OCI-M1 (cell line): Measurements from ENCODE around the gene BAZ1B.
A peak's percentile ranks its signal among the peaks of the same experiment; 100 is the strongest.
"Not testable (repeated sequence)": the region's sequence is repeated elsewhere in the genome, so short reads cannot be mapped to it uniquely, and the experiment has no call there.

Experiments used
- DNase-seq: peaks from one replicate; lab custom pipeline; 2025; lab: John Stamatoyannopoulos, UW

Gene BAZ1B

GRCh38 chr7:73442903-73443500 lies 79.1 kb downstream of the BAZ1B start:
- no peak for DNase-seq

GRCh38 chr7:73442222-73442902 lies 79.7 kb downstream of the BAZ1B start:
- DNase-seq, result no peak

DNA sequence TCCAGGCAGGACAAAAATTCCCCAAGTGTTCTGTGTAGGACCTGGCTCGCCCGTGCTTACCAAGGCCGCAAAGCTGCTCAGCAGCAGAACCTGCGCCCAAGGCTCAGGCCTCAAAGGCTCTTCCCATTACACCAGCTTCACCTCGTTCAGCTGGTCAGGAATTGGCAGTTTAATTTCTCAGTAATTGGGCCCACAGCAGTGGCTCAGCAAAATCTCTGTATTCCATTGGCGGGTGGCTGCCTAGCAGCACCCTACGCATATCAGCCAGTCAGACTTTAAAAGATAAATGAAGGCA lies 82.7 kb downstream of the BAZ1B start:
- peak; percentile 42 for DNase-seq

DNA sequence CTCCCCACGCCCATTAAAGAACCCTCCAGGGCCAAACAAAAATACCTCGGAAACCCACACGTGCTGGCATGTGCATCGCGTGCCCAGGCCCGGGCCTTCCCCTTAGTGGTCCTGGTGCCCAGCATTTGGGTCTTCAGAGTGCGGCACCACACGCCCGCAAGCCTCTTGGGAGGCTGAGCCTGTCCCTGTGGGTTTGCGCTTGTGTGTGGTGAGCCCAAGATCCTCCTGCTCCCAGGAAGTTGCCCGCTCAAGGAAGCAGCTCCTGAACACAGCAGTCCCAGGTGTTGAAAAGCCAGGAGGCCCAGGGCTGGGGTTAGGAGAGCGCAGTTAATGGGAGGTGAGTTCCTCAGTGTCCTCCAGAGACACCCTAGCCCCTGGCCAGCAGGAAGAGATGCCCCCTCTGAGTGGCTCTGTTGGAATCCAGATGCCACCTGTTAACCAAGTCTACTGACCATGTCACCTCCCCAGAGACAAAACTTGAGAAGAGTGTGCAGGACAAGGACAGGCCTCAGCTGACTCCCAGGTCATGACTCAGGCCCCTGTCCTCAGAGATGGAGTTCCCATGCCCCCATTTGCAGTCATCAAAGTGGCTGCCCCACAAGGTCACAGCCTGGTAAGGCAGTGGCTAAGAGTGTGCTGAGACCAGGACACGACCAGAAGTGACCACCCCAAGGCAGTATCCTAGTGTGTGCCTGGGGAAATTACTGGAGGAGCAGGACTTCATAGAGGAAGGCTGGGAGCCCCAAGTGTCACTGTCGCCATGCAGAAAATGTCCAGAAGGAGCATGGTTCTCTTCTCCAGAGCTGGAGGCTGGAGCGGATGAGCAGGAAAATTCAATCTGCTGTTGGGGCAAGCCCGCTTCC lies 83.3 kb downstream of the BAZ1B start:
- DNase-seq, result peak; percentile 42

GRCh38 chr7:73437621-73438416 lies 84.3 kb downstream of the BAZ1B start:
- no peak for DNase-seq

GRCh38 chr7:73437091-73437490 lies 85.0 kb downstream of the BAZ1B start:
- DNase-seq, result no peak

- DNase-seq, result no peak
These were observed 85.8 kb downstream of the BAZ1B start for GRCh38 chr7:73436031-73436929.

- no peak for DNase-seq
These were observed 86.6 kb downstream of the BAZ1B start for GRCh38 chr7:73435471-73436009.

DNA sequence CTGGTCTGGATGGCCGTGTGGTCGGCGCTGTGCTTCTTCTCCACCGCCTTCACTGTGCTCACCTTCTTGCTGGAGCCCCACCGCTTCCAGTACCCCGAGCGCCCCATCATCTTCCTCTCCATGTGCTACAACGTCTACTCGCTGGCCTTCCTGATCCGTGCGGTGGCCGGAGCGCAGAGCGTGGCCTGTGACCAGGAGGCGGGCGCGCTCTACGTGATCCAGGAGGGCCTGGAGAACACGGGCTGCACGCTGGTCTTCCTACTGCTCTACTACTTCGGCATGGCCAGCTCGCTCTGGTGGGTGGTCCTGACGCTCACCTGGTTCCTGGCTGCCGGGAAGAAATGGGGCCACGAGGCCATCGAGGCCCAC lies 87.4 kb downstream of the BAZ1B start:
- no peak for DNase-seq

GRCh38 chr7:73433924-73434700 lies 88.0 kb downstream of the BAZ1B start:
- DNase-seq, result no peak

DNA sequence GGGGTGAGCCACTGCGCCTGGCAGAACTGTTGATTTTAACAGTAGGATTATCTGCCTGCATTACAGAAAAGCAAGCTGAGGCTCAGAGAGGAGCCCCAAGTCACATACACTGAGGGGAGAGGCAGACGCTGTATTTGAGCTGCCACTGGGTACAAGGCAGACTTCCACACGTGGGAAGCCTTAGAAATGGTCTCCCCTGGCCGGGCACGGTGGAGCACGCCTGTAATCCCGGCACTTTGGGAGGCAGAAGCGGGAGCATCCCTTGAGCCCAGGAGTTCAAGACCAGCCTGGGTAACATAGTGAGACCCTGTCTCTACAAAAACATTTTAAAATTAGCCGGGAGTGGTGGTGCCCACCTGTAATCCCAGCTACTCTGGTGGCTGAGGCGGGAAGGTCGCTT lies 89.4 kb downstream of the BAZ1B start:
- DNase-seq, result no peak

DNA sequence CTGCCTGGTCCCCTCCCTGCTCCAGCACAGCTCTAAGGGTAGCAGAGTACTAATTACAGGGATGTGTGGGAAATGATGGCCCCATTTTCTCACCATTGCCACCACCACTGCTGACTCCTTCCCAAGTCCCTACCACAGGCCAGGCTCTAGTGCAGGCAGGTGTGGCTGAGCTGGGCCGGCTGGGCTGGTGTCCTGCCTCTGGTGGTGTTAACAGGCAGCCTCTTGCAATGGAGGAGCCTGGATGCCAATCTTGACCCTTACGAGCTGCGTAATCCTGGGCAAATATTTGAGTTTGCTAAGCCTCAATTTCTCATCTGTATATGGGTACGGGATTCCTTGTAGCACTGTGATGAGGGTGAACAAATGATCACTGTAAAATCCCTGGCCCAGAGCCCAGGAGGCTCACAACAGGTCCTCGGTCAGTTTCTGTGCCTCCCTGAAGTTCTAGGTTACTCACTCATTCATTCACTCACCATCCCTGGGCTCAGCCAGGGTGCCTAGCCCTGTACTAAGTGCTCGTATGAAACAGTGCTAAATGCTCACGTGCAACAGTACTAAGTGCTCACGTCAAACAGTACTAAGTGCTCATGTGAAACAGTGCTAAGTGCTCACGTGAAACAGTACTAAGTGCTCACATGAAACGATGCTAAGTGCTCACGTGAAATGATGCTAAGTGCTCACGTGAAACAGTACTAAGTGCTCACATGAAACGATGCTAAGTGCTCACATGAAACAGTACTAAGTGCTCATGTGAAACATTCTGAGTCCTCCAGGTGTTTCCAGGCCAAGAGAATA lies 90.9 kb downstream of the BAZ1B start:
- DNase-seq, result no peak

- not testable (repeated sequence) for DNase-seq
These were observed 91.6 kb downstream of the BAZ1B start for GRCh38 chr7:73430540-73430939.

DNA sequence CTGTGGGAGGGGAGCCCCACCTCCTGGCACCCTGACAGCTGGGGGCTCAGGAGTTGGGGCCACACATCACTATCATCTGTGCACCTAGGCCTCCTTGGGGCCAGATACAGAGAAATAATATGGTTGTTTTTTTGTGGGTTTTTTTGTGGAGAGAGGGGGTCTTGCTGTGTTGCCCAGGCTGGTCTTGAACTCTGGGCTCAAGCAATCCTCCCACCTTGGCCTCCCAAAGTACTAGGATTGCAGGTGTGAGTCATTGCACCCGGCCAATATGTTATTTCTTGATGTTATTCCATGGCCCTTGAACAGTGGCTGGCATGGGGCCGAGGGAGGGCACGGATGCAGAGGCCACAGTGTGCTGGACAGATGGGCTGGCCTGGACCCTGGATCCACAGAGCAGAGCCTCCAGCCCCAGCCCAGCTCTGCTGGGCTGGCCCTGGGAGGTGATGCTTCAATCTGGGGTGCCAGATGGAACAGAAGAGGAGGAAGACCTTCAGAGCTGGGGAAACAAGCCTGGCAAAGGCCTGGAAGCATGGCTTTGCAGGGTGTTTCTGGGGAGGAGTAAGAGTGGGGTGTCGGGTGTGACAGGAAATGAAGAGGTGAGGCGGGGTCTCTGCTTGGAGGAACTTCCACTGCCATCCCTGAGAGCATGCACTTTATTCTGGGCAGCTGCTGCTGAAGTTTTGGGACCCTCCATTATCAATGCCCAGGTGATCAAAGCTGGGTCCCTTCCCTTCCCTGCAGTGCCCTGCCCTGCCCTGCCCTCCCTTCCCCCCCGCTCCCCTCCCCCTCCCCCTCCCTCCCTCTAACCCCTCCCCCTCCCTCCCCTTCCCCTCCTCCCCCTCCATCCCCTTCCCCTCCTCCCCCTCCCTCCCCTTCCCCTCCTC lies 92.2 kb downstream of the BAZ1B start:
- no peak for DNase-seq

GRCh38 chr7:73429215-73429614 lies 92.9 kb downstream of the BAZ1B start:
- no peak for DNase-seq

DNA sequence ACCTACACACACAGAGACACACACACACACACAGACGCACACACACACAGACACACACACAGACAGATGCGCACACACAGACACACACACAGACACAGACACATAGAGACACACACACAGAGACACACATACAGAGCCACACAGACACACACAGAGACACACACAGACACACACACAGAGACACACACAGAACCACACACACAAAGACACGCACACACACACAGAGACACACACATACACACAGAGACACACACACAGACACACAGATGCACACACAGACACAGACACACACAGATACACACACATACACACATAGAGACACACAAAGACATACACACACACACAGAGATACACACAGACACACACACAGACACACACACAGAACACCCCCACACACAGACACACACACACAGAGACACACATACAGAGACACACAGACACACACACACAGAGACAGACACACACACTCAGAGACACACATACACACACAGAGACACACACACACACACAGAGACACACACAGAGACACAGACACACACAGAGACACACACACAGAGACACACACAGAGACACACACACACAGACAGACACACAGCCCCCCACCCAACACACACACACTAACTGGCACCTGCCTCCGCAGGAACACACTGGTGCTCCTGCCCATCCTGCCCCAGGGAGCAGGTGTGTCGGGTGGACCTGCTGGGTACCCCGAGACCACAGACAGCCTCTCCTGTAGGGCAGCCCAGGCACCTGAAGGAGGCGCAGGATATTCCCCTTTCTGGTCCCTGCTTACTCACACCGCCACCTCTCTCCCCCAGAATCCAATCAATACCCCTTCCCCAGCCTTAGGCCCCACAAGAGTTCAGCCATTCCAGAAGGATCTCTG lies 93.9 kb downstream of the BAZ1B start:
- DNase-seq, result no peak

- DNase-seq, result no peak
These were observed 96.1 kb downstream of the BAZ1B start for GRCh38 chr7:73426016-73426415.
